ENCODE measurements around the gene DCDC2.
"Not testable (repeated sequence)": the region's sequence is repeated elsewhere in the genome, so short reads cannot be mapped to it uniquely, and the experiment has no call there.

The DCDC2 gene

GRCh38 chr6:24357336-24358218, at the start of gene DCDC2:
Gene DCDC2 (minus strand): TSS chr6:24358059. CDS start chr6:24357750, 309 bp downstream.
- no peaks in the 10 kb centered on the region for H3K9me3 Mint-ChIP-seq
- H3K27ac Mint-ChIP-seq: peak within 1 kb of the TSS; percentile 26

GRCh38 chr6:24405262-24405661, 47.4 kb upstream of the DCDC2 start:
- H3K36me3 Mint-ChIP-seq: peaks cover 2 to 13% of the 10 kb centered on the region in 2 donors
- no peaks in the 10 kb centered on the region for H3K9me3 Mint-ChIP-seq
- ATAC-seq (replicated peaks): no peak
- no peak for DNase-seq
- peaks cover 7 to 9% of the 10 kb centered on the region in 2 donors for H3K4me1 Mint-ChIP-seq
- H3K27me3 Mint-ChIP-seq: peaks cover 0 to under 1% of the 10 kb centered on the region in 2 donors
- H3K4me3 Mint-ChIP-seq: no peak overlapping the region
- H3K27ac Mint-ChIP-seq: no peak overlapping the region

More at GRCh38 chr6:24357336-24358218, at the start of gene DCDC2:
- H3K27me3 Mint-ChIP-seq: peaks cover 26 to 27% of the 10 kb centered on the region in 2 donors
- H3K4me1 Mint-ChIP-seq: peaks cover 19 to 24% of the 10 kb centered on the region in 2 donors
- DNase-seq (no peak), ATAC-seq (replicated peaks) (peak; percentile 18 to 25)
- peak within 1 kb of the TSS; percentile 82 to 84 for H3K4me3 Mint-ChIP-seq
- no peaks in the 10 kb centered on the region for H3K36me3 Mint-ChIP-seq

GRCh38 chr6:24403501-24403824, 45.6 kb upstream of the DCDC2 start:
- Mint-ChIP-seq H3K4me3 (peak overlapping the region; percentile 91 to 92), H3K27ac (peak overlapping the region; percentile 73), H3K27me3 (peaks cover 12 to 16% of the 10 kb centered on the region in 2 donors), H3K36me3 (peaks cover 2 to 4% of the 10 kb centered on the region in 2 donors), H3K4me1 (peaks cover 7 to 9% of the 10 kb centered on the region in 2 donors), H3K9me3 (no peaks in the 10 kb centered on the region)
- ATAC-seq (replicated peaks): no peak
- DNase-seq: no peak

- Mint-ChIP-seq H3K9me3 (no peaks in the 10 kb centered on the region), H3K27ac (peak within 1 kb of the TSS; percentile 73), H3K36me3 (peaks cover 2 to 4% of the 10 kb centered on the region in 2 donors), H3K4me1 (peaks cover 6 to 9% of the 10 kb centered on the region in 2 donors), H3K27me3 (peaks cover 17 to 21% of the 10 kb centered on the region in 2 donors), H3K4me3 (peak within 1 kb of the TSS; percentile 91 to 92)
- ATAC-seq (replicated peaks) (peak; percentile 98), DNase-seq (peak; percentile 79)
Measured at GRCh38 chr6:24402697-24403500, 45.0 kb upstream of the DCDC2 start, which contains the start of gene MRS2. Gene MRS2 (plus strand): TSS chr6:24402936. CDS start chr6:24403047, 111 bp downstream.

GRCh38 chr6:24401458-24401857, 43.6 kb upstream of the DCDC2 start:
- H3K27ac Mint-ChIP-seq: no peak overlapping the region
- DNase-seq (no peak), ATAC-seq (replicated peaks) (no peak)
- peaks cover 4 to 7% of the 10 kb centered on the region in 2 donors for H3K36me3 Mint-ChIP-seq
- no peak overlapping the region for H3K4me3 Mint-ChIP-seq
- H3K4me1 Mint-ChIP-seq: peaks cover 6 to 9% of the 10 kb centered on the region in 2 donors
- peaks cover 28 to 33% of the 10 kb centered on the region in 2 donors for H3K27me3 Mint-ChIP-seq
- H3K9me3 Mint-ChIP-seq: peaks cover 4 to 5% of the 10 kb centered on the region in 2 donors

GRCh38 chr6:24400045-24401039, 42.5 kb upstream of the DCDC2 start:
- not testable (repeated sequence) for H3K27ac Mint-ChIP-seq; ATAC-seq (replicated peaks); H3K4me1 Mint-ChIP-seq; H3K9me3 Mint-ChIP-seq; H3K36me3 Mint-ChIP-seq; DNase-seq; H3K4me3 Mint-ChIP-seq
- H3K27me3 Mint-ChIP-seq: peaks cover 32 to 41% of the 10 kb centered on the region in 2 donors

GRCh38 chr6:24397631-24398030, 39.8 kb upstream of the DCDC2 start:
- no peak overlapping the region for H3K4me3 Mint-ChIP-seq
- DNase-seq (no peak), ATAC-seq (replicated peaks) (no peak)
- no peak overlapping the region for H3K27ac Mint-ChIP-seq
- peaks cover 8 to 9% of the 10 kb centered on the region in 2 donors for H3K9me3 Mint-ChIP-seq
- peaks cover 2 to 7% of the 10 kb centered on the region in 2 donors for H3K36me3 Mint-ChIP-seq
- H3K4me1 Mint-ChIP-seq: peaks cover 0 to 6% of the 10 kb centered on the region in 2 donors
- peaks cover 41 to 48% of the 10 kb centered on the region in 2 donors for H3K27me3 Mint-ChIP-seq

GRCh38 chr6:24396824-24397223, 39.0 kb upstream of the DCDC2 start:
- H3K27me3 Mint-ChIP-seq: peaks cover 41 to 48% of the 10 kb centered on the region in 2 donors
- H3K36me3 Mint-ChIP-seq: peaks cover 2 to 7% of the 10 kb centered on the region in 2 donors
- H3K4me1 Mint-ChIP-seq: peaks cover 0 to 5% of the 10 kb centered on the region in 2 donors
- no peak overlapping the region for H3K27ac Mint-ChIP-seq
- no peak overlapping the region for H3K4me3 Mint-ChIP-seq
- DNase-seq: no peak
- no peak for ATAC-seq (replicated peaks)
- H3K9me3 Mint-ChIP-seq: peaks cover 8 to 9% of the 10 kb centered on the region in 2 donors

- peaks cover 2 to 7% of the 10 kb centered on the region in 2 donors for H3K36me3 Mint-ChIP-seq
- no peak overlapping the region for H3K4me3 Mint-ChIP-seq
- no peak overlapping the region for H3K27ac Mint-ChIP-seq
- ATAC-seq (replicated peaks) (no peak), DNase-seq (no peak)
- peaks cover 8 to 9% of the 10 kb centered on the region in 2 donors for H3K9me3 Mint-ChIP-seq
- H3K4me1 Mint-ChIP-seq: peaks cover 0 to under 1% of the 10 kb centered on the region in 2 donors
- H3K27me3 Mint-ChIP-seq: peaks cover 38 to 45% of the 10 kb centered on the region in 2 donors
Measured at GRCh38 chr6:24394780-24395437, 37.0 kb upstream of the DCDC2 start.

- peaks cover 8 to 9% of the 10 kb centered on the region in 2 donors for H3K9me3 Mint-ChIP-seq
- peaks cover 2 to 7% of the 10 kb centered on the region in 2 donors for H3K36me3 Mint-ChIP-seq
- DNase-seq (no peak), ATAC-seq (replicated peaks) (no peak)
- H3K4me1 Mint-ChIP-seq: no peaks in the 10 kb centered on the region
- H3K4me3 Mint-ChIP-seq: no peak overlapping the region
- peaks cover 33 to 38% of the 10 kb centered on the region in 2 donors for H3K27me3 Mint-ChIP-seq
- H3K27ac Mint-ChIP-seq: no peak overlapping the region
Measured at GRCh38 chr6:24394061-24394779, 36.4 kb upstream of the DCDC2 start.

- peaks cover 21 to 27% of the 10 kb centered on the region in 2 donors for H3K27me3 Mint-ChIP-seq
- no peak overlapping the region for H3K27ac Mint-ChIP-seq
- ATAC-seq (replicated peaks): peak; percentile 59 to 67
- no peak overlapping the region for H3K4me3 Mint-ChIP-seq
- peaks cover 7 to 8% of the 10 kb centered on the region in 2 donors for H3K9me3 Mint-ChIP-seq
- peaks cover 2 to 4% of the 10 kb centered on the region in 2 donors for H3K36me3 Mint-ChIP-seq
- H3K4me1 Mint-ChIP-seq: no peaks in the 10 kb centered on the region
- no peak for DNase-seq
Measured at GRCh38 chr6:24391756-24392405, 34.0 kb upstream of the DCDC2 start.

- H3K27ac Mint-ChIP-seq: no peak overlapping the region
- no peak for ATAC-seq (replicated peaks)
- H3K36me3 Mint-ChIP-seq: peaks cover 0 to 2% of the 10 kb centered on the region in 2 donors
- H3K4me1 Mint-ChIP-seq: no peaks in the 10 kb centered on the region
- H3K4me3 Mint-ChIP-seq: no peak overlapping the region
- H3K9me3 Mint-ChIP-seq: peaks cover 1 to 2% of the 10 kb centered on the region in 2 donors
- H3K27me3 Mint-ChIP-seq: peaks cover 14 to 27% of the 10 kb centered on the region in 2 donors
- DNase-seq: no peak
Measured at GRCh38 chr6:24391208-24391607, 33.3 kb upstream of the DCDC2 start.

Measured in stimulated activated naive B cell treated with anti-CD40 and anti-IgM and Interleukin-4, amounts not matched to agents 10 μg/mL and 1 μg/mL and 100 μg/mL, for 72 hours (primary cell).